Measurements from ENCODE around the gene RNF112. TPM values are rescaled to one million over a fixed set of nuclear protein-coding genes. Genes with fewer than 3 reads are reported as not detected.

The RNF112 gene
- total and polyA plus RNA-seq, 12 donors: 0.64 to 8.1 (median 1.1) TPM

- ATAC-seq (no peak), DNase-seq (no peak)
- no peak overlapping the region for H3K27ac ChIP-seq
- 92% methylated on average over 5 of the region's 5 CpGs for WGBS, 2 donors
- intact Hi-C loops (cut with DNase I): no loop called here
- TF ChIP-seq, protein P1, sequence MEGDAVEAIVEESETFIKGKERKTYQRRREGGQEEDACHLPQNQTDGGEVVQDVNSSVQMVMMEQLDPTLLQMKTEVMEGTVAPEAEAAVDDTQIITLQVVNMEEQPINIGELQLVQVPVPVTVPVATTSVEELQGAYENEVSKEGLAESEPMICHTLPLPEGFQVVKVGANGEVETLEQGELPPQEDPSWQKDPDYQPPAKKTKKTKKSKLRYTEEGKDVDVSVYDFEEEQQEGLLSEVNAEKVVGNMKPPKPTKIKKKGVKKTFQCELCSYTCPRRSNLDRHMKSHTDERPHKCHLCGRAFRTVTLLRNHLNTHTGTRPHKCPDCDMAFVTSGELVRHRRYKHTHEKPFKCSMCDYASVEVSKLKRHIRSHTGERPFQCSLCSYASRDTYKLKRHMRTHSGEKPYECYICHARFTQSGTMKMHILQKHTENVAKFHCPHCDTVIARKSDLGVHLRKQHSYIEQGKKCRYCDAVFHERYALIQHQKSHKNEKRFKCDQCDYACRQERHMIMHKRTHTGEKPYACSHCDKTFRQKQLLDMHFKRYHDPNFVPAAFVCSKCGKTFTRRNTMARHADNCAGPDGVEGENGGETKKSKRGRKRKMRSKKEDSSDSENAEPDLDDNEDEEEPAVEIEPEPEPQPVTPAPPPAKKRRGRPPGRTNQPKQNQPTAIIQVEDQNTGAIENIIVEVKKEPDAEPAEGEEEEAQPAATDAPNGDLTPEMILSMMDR (IDR thresholded peaks at IDR 0.05): no peak
- H3K4me3 ChIP-seq: no peak overlapping the region
- no peaks in the 10 kb centered on the region for H3K27me3 ChIP-seq
- peaks cover 7 to 53% (median 31%) of the 10 kb centered on the region in 9 donors for H3K4me1 ChIP-seq
- H3K36me3 ChIP-seq: peaks cover 0 to 8% (median 0%) of the 10 kb centered on the region in 9 donors
- no peaks in the 10 kb centered on the region for H3K9me3 ChIP-seq
Observed at GRCh38 chr17:19374136-19374535, 36.9 kb upstream of the RNF112 start.

DNA sequence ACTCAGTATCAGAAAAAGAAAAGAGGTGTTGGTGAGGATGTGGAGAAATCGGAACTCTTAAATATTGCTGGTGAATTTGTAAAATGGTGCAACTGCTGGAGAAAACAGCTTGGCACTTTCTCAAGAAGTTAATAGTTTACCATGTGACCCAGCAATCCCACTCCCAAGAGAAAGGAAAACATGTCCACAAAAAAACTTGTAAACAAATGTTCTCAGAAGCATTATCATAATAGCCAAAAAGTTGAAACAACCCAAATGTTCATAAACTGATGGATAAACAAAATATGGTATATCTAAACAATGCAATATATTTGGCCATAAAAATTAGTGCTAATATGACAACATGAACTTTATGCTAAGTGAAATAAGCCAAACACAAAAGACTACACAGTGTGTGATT, 35.3 kb upstream of the RNF112 start:
- TF ChIP-seq, protein P1 (IDR thresholded peaks at IDR 0.05): no peak
- Histone ChIP-seq H3K27ac (no peak overlapping the region), H3K4me3 (no peak overlapping the region), H3K4me1 (peaks cover 4 to 48% (median 25%) of the 10 kb centered on the region in 9 donors), H3K36me3 (peaks cover 0 to 23% (median 9%) of the 10 kb centered on the region in 9 donors), H3K27me3 (no peaks in the 10 kb centered on the region), H3K9me3 (no peaks in the 10 kb centered on the region)
- 97 to 100% methylated on average over 1 of the region's 1 CpG for WGBS, 2 donors
- intact Hi-C loops (cut with DNase I): loop anchor here in 2 of 10 donors (2.0 to 5.0 kb wide), 2 partner anchors 21 to 72 kb away; no protein-coding TSS in a partner anchor
- ATAC-seq (no peak), DNase-seq (no peak)

GRCh38 chr17:19376811-19377210, 34.2 kb upstream of the RNF112 start:
- Histone ChIP-seq H3K27ac (peak overlapping the region; percentile 80 to 98 (median 94)), H3K36me3 (peaks cover 0 to 34% (median 19%) of the 10 kb centered on the region in 9 donors), H3K27me3 (no peaks in the 10 kb centered on the region), H3K9me3 (no peaks in the 10 kb centered on the region), H3K4me3 (peak overlapping the region; percentile 47 to 96 (median 88)), H3K4me1 (peaks cover 3 to 37% (median 21%) of the 10 kb centered on the region in 9 donors)
- DNase-seq: no peak
- intact Hi-C loops (cut with DNase I): loop anchor here in 2 of 10 donors (2.0 to 5.0 kb wide), 2 partner anchors 20 to 70 kb away; no protein-coding TSS in a partner anchor
- TF ChIP-seq, protein P1 (IDR thresholded peaks at IDR 0.05): no peak
- no peak for ATAC-seq
- WGBS, 2 donors: 26 to 54% methylated on average over 2 of the region's 2 CpGs

- H3K27me3 ChIP-seq: no peaks in the 10 kb centered on the region
- peak overlapping the region; percentile 80 to 98 (median 94) for H3K27ac ChIP-seq
- ATAC-seq (peak; percentile 95 to 98 (median 96)), DNase-seq (peak; percentile 98 to 99)
- peaks cover 0 to 44% (median 25%) of the 10 kb centered on the region in 9 donors for H3K36me3 ChIP-seq
- peak overlapping the region; percentile 61 to 96 (median 88) for H3K4me3 ChIP-seq
- H3K4me1 ChIP-seq: peaks cover 3 to 34% (median 22%) of the 10 kb centered on the region in 9 donors
- WGBS, 2 donors: 0% methylated on average over 67 of the region's 67 CpGs
- TF ChIP-seq, protein P1 (IDR thresholded peaks at IDR 0.05): peak in 5 of 9 donors; percentile 15 to 31 (median 17)
- intact Hi-C loops (cut with DNase I): loop anchor here in 2 of 10 donors (2.0 to 5.0 kb wide), 2 partner anchors 19 to 69 kb away; no protein-coding TSS in a partner anchor
- H3K9me3 ChIP-seq: no peaks in the 10 kb centered on the region
Observed at GRCh38 chr17:19377602-19378415, 33.2 kb upstream of the RNF112 start.

All from heart right ventricle (tissue), 16 donors.